Stomach (tissue), 9 donors: ENCODE results near the gene ZNF761. TPM values are rescaled to one million over a fixed set of nuclear protein-coding genes. Genes with fewer than 3 reads are reported as not detected.
"Not testable (repeated sequence)": the region's sequence is repeated elsewhere in the genome, so short reads cannot be mapped to it uniquely, and the experiment has no call there.

Experiments used
- DNase-seq, 2 donors: peaks; one replicate each; pipeline versions ENCODE4 v3.0.0 to v3.0.0-alpha.2; 2013 to 2019
- H3K27ac ChIP-seq, 5 donors: fragments of 200-600 bp in 4 of 5; sonication (generic) in 4 of 5; one replicate each; pipeline ENCODE4 v1.5.1; 2013 to 2019; ENCODE audit warnings: mild to moderate bottlenecking in 1 of 5, moderate library complexity in 1 of 5
- H3K27me3 ChIP-seq, 3 donors: fragments of 200-600 bp; sonication (generic); one replicate each; pipeline ENCODE4 v1.5.1; 2017 to 2019; ENCODE audit warnings: mixed run types in 1 of 3
- H3K36me3 ChIP-seq, 4 donors: fragments of 200-600 bp; sonication (generic); 1 replicate in 3 of 4; 2 replicates in 1 of 4; pipeline ENCODE4 v1.5.1; 2016 to 2019
- H3K4me1 ChIP-seq, 4 donors: fragments of 200-600 bp; sonication (generic); one replicate each; pipeline ENCODE4 v1.5.1; 2016 to 2019
- H3K4me3 ChIP-seq, 4 donors: fragments of 200-600 bp; sonication (generic) in 3 of 4; one replicate each; pipeline ENCODE4 v1.5.1; 2016 to 2019; ENCODE audit warnings: mild to moderate bottlenecking in 1 of 4
- H3K9me3 ChIP-seq, 4 donors: fragments of 200-600 bp; sonication (generic); one replicate each; pipeline ENCODE4 v1.5.1; 2016 to 2019
- EP300 ChIP-seq: sonication (generic); formaldehyde crosslinking; IDR thresholded peaks from one replicate; pipeline ENCODE4 v1.6.1; 2017; ENCODE audit warnings: antibody characterized with exemption
- POLR2A ChIP-seq, 4 donors: fragments of 450-650 bp; IDR thresholded peaks; one replicate each; pipeline ENCODE4 v1.6.1; 2016; ENCODE audit warnings: antibody characterized with exemption in 4 of 4, control low read depth in 2 of 4, mild to moderate bottlenecking in 1 of 4, moderate library complexity in 1 of 4
- POLR2AphosphoS5 ChIP-seq, 3 donors: sonication (generic); formaldehyde crosslinking; IDR thresholded peaks; one replicate each; pipeline ENCODE4 v1.6.1; 2016; ENCODE audit warnings: antibody characterized with exemption in 3 of 3
- WGBS, 5 donors: extraction: QIAGEN DNeasy Blood & Tissue Kit in 3 of 5; methylation state at CpG; one replicate each; pipeline versions ENCODE4 v1.1.5 to v1.1.7; 2013 to 2018; 5-methylcytosine and 5-hydroxymethylcytosine counted together
- intact Hi-C: fragments of 100-400 bp; cut with DNase I; formaldehyde crosslinking; loops from one replicate; pipeline ENCODE4 v1.15.1; 2023; ENCODE audit warnings: low total_unique reads
- polyA plus RNA-seq, 3 donors: library from polyadenylated mRNA; stranded (reverse); fragments of 200-250 nt; gene quantifications; one replicate each; pipeline ENCODE4 v1.2.3, GENCODE V29; 2013
- total RNA-seq, 5 donors: library from RNA; depleted of rRNA; stranded (reverse); fragments of >200 nt; gene quantifications; one replicate each; pipeline versions ENCODE4 v1.1.0 to v1.2.3, GENCODE V29; 2014 to 2016
- TF ChIP-seq, protein P1 (sequence below), 7 experiments: fragments of 450-650 bp in 4 of 7; fragments of 200-600 bp in 3 of 7; sonication (generic) in 3 of 7; IDR thresholded peaks; one replicate each; pipeline ENCODE4 v1.5.1; 2016 to 2019; ENCODE audit warnings: antibody characterized with exemption in 7 of 7, control low read depth in 2 of 7, mild to moderate bottlenecking in 1 of 7
- donor health status: healthy with polysubstance abuse.
- donor health status: Bipolar disorder and iron deficiency.
- donor health status: healthy.

The ZNF761 gene
- total and polyA plus RNA-seq, 8 donors = 0.58 to 16.3 (median 7.0) TPM

DNA sequence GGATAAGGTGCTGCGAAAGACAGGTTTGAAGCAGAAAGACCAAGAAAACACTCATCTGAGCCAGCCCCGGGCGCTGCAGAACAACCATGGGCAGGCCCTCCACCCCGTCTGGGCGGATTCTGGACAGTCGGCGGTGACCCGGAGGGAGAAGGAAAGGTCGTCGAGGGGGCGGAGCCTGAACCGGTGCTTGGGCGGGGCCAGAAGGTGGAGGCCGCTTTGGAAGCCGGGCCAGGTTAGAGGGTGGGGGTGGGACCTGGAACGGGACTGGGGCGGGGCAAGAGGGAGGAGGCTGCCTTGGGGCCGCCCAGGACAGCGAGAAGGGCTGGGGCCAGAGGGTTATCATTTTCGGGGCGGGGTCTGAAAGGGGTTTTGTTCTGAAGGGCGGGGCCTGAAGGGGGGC lies 41.8 kb upstream of the ZNF761 start:
- H3K27ac ChIP-seq = no peak overlapping the region
- peaks cover 6 to 63% (median 40%) of the 10 kb centered on the region in 4 donors for H3K9me3 ChIP-seq
- H3K4me3 ChIP-seq = no peak overlapping the region
- peak in 1 of 2 donors; percentile 21 for DNase-seq
- TF ChIP-seq, protein P1, sequence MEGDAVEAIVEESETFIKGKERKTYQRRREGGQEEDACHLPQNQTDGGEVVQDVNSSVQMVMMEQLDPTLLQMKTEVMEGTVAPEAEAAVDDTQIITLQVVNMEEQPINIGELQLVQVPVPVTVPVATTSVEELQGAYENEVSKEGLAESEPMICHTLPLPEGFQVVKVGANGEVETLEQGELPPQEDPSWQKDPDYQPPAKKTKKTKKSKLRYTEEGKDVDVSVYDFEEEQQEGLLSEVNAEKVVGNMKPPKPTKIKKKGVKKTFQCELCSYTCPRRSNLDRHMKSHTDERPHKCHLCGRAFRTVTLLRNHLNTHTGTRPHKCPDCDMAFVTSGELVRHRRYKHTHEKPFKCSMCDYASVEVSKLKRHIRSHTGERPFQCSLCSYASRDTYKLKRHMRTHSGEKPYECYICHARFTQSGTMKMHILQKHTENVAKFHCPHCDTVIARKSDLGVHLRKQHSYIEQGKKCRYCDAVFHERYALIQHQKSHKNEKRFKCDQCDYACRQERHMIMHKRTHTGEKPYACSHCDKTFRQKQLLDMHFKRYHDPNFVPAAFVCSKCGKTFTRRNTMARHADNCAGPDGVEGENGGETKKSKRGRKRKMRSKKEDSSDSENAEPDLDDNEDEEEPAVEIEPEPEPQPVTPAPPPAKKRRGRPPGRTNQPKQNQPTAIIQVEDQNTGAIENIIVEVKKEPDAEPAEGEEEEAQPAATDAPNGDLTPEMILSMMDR (IDR thresholded peaks at IDR 0.05) = no peak
- no peak for TF ChIP-seq POLR2AphosphoS5 (IDR thresholded peaks at IDR 0.05)
- H3K36me3 ChIP-seq = peaks cover 3 to 18% (median 15%) of the 10 kb centered on the region in 4 donors
- intact Hi-C loops = no loop called here
- 24 to 42% (median 35%) methylated on average over 20 to 22 of the region's 22 CpGs for WGBS, 5 donors
- H3K27me3 ChIP-seq = no peaks in the 10 kb centered on the region
- peaks cover 6 to 10% (median 10%) of the 10 kb centered on the region in 4 donors for H3K4me1 ChIP-seq

DNA sequence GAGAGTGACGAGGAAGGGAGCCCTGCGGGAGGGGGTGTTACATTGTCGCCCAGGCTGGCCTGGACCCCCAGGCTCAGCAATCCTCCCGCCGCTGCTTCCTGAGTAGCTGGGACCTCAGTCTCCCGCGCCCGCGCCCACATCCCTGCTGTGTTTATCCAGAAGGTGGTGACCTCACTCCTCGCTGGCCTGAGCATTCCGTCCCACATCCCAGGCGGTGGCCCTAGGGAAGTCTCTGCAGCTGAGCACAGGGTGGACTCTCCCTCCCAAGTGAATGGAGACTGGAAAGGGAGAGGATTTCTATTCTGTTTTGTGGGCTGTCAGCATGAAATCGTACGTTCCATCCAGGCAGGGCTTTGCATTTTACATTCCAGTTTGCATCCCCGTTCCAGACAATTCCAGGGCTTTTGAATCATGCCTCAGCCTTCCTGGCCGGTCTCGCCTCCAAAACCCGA lies 37.2 kb upstream of the ZNF761 start:
- H3K36me3 ChIP-seq = peaks cover 10 to 17% (median 17%) of the 10 kb centered on the region in 4 donors
- DNase-seq = peak; percentile 31 to 77
- peaks cover 5 to 22% (median 10%) of the 10 kb centered on the region in 4 donors for H3K9me3 ChIP-seq
- peak overlapping the region; percentile 84 to 89 (median 89) for H3K27ac ChIP-seq
- intact Hi-C loops = no loop called here
- no peak for TF ChIP-seq EP300
- no peak for TF ChIP-seq POLR2AphosphoS5 (IDR thresholded peaks at IDR 0.05)
- no peak for TF ChIP-seq POLR2A (IDR thresholded peaks at IDR 0.05)
- TF ChIP-seq, protein P1 (IDR thresholded peaks at IDR 0.05) = no peak
- H3K4me1 ChIP-seq = peaks cover 18 to 30% (median 27%) of the 10 kb centered on the region in 4 donors
- 3 to 13% (median 5%) methylated on average over 15 to 18 of the region's 18 CpGs for WGBS, 5 donors
- peak overlapping the region; percentile 70 to 91 (median 80) for H3K4me3 ChIP-seq
- no peaks in the 10 kb centered on the region for H3K27me3 ChIP-seq

DNA sequence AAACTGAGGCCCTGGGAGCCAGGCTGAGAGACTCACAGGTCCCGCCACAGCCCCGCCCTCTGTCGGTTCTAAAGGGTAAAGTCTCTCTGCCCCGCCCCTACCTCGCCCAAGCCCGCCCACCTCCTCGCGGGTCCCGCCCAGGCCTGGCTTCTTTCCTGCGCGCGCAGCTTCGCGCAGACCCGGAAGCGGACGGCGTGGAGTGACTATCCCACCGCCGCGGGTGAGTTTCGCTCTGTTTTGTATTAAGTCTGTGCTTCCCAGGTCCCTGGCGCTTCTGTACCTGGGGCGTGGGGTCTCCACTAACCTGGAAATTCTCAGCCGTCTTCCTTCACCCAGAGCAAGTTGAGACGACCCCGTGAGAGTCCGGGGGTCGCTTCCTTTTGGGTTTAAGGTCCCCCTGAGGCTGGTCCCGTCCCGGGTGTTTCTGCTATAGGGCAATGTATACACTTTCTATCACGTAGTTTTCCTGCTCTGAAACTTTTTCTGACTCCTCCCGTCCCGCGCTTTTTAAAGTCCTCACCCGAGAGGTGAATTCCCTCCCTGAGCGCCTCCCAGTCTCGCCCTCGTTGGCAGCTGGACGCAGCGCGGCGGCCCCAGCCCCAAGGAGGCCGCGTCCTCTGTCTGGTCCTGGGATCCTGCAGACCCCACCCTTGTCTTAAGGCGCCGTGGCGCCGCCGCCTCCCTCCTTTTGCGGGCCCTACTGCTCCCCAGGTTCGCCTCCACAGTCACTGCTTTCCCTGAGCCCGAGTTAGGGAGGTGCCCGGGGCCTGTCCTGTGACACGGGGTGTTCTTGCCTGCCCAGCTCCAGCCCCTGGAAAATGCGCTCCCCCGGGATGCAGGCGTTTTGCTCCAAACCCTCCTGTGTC lies 36.6 kb upstream of the ZNF761 start, which contains the start of gene ZNF765:
ZNF765 (plus strand) TSS at position 176 of the 866 bp plus-strand sequence. CDS start 2,867 bp downstream, outside the sequence.
- peaks cover 0 to 19% (median 4%) of the 10 kb centered on the region in 4 donors for H3K9me3 ChIP-seq
- peaks cover 18 to 30% (median 27%) of the 10 kb centered on the region in 4 donors for H3K4me1 ChIP-seq
- TF ChIP-seq EP300 (no peak), POLR2A (IDR thresholded peaks at IDR 0.05) (peak in 1 of 4 donors; percentile 23), POLR2AphosphoS5 (IDR thresholded peaks at IDR 0.05) (peak; percentile 70 to 96 (median 86))
- TF ChIP-seq, protein P1 (IDR thresholded peaks at IDR 0.05) = peak in 5 of 7 experiments; percentile 28 to 62 (median 50)
- peaks cover 10 to 24% (median 24%) of the 10 kb centered on the region in 4 donors for H3K36me3 ChIP-seq
- peak within 1 kb of the TSS; percentile 84 to 89 (median 89) for H3K27ac ChIP-seq
- intact Hi-C loops = no loop called here
- H3K27me3 ChIP-seq = no peaks in the 10 kb centered on the region
- H3K4me3 ChIP-seq = peak within 1 kb of the TSS; percentile 70 to 91 (median 80)
- DNase-seq = peak; percentile 97
- WGBS, 5 donors = 0 to 1% (median 0%) methylated on average over 48 to 58 of the region's 58 CpGs

DNA sequence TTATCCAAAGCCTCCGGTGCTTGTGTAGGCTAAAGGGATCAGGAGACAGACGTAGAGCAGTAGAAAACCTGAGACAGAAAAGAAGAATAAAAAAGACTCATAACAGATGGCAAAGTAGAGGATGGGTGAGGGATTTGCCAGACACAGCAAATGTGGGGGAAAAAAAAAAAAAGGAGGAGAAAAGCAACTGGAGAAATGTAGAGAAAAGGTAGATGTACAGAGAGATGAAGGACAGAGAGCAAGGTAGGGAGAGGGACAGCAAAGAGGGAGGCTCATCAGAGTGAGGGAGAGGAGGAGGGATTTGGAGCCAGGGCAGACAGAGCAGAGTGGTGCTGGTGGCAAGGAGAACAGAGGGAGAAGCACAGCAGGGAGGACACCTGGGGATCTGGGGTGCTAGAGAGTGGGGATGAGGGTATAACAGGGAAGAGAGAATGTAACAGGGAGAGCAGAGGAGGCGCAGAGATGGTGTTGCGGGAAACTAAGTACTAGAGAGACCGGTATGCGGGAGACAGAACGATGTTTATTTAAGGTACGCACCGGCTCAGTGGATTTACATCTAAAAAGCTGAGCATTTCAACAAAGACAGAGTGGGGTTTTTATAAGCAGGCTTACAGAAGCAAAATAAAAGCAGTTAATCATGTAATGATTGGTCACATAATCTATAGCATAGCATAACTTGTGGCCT lies 35.8 kb upstream of the ZNF761 start:
- DNase-seq, intact Hi-C loops, H3K27me3 ChIP-seq: not testable (repeated sequence)
- Histone ChIP-seq H3K36me3 (peaks cover 10 to 32% (median 31%) of the 10 kb centered on the region in 4 donors), H3K4me1 (peaks cover 18 to 30% (median 27%) of the 10 kb centered on the region in 4 donors), H3K4me3 (peak overlapping the region; percentile 70 to 91 (median 80)), H3K27ac (peak overlapping the region; percentile 84 to 89 (median 89)), H3K9me3 (peaks cover 0 to 16% (median 0%) of the 10 kb centered on the region in 4 donors)
- 7 to 14% (median 10%) methylated on average over 9 of the region's 9 CpGs for WGBS, 5 donors
